Testis (tissue), 3 donors: ENCODE results near the gene POP4. TPM values are rescaled to one million over a fixed set of nuclear protein-coding genes. Genes with fewer than 3 reads are reported as not detected.

Experiments used
- DNase-seq: peaks from one replicate; pipeline ENCODE4 v3.0.0-alpha.2; 2019
- H3K27ac ChIP-seq, 2 donors: fragments of 200-600 bp; sonication (generic); one replicate each; pipeline ENCODE4 v1.5.1; 2019
- H3K27me3 ChIP-seq: fragments of 200-600 bp; sonication (generic); one replicate; pipeline ENCODE4 v1.5.1; 2019
- H3K36me3 ChIP-seq: fragments of 200-600 bp; sonication (generic); one replicate; pipeline ENCODE4 v1.5.1; 2017; ENCODE audit warnings: low read depth; ENCODE audit errors: missing control alignments
- H3K4me1 ChIP-seq: fragments of 200-600 bp; sonication (generic); one replicate; pipeline ENCODE4 v1.5.1; 2019
- H3K4me3 ChIP-seq, 2 donors: fragments of 200-600 bp; sonication (generic); one replicate each; pipeline ENCODE4 v1.5.1; 2017 to 2019
- H3K9me3 ChIP-seq: fragments of 200-600 bp; sonication (generic); one replicate; pipeline ENCODE4 v1.5.1; 2017
- CTCF ChIP-seq, 3 experiments: fragments of 450-650 bp in 2 of 3; fragments of 200-600 bp in 1 of 3; sonication (generic) in 1 of 3; IDR thresholded peaks; one replicate each; pipeline ENCODE4 v1.5.1; 2016 to 2019; ENCODE audit warnings: antibody characterized with exemption in 3 of 3, mild to moderate bottlenecking in 2 of 3, moderate library complexity in 1 of 3
- POLR2A ChIP-seq: fragments of 450-650 bp; IDR thresholded peaks from one replicate; pipeline ENCODE4 v1.6.1; 2017; ENCODE audit warnings: antibody characterized with exemption, mild to moderate bottlenecking, moderate library complexity
- WGBS, 2 donors: methylation state at CpG; one replicate each; pipeline ENCODE4 v1.1.5; 2018; 5-methylcytosine and 5-hydroxymethylcytosine counted together
- intact Hi-C: fragments of 100-400 bp; cut with DNase I; formaldehyde crosslinking; loops from one replicate; pipeline ENCODE4 v1.15.1; 2023; ENCODE audit warnings: low total_unique reads
- polyA plus RNA-seq: library from polyadenylated mRNA; stranded (reverse); fragments of 350-450 nt; fragmentation: Illumina TruSeq; extraction: RNeasy Lipid Tissue Mini Kit (QIAGEN cat#74804); gene quantifications from one replicate; pipeline ENCODE4 v1.2.3, GENCODE V29; 2014; ENCODE audit warnings: low read depth, low replicate concordance; ENCODE audit not compliant: insufficient read depth
- total RNA-seq, 2 donors: library from RNA; depleted of rRNA; stranded (reverse); fragments of >200 nt; gene quantifications; one replicate each; pipeline ENCODE4 v1.2.3, GENCODE V29; 2016

POP4 gene
- total and polyA plus RNA-seq, 3 donors from 2014 or later, result 79.8 to 127 (median 82.4) TPM

- H3K27me3 ChIP-seq, result no peaks in the 10 kb centered on the region
Measured at GRCh38 chr19:29593869-29594268, 12.2 kb upstream of the POP4 start.

GRCh38 chr19:29596080-29596727, 9.9 kb upstream of the POP4 start:
- DNase-seq, result no peak
- TF ChIP-seq POLR2A, result no peak
- no peak for TF ChIP-seq CTCF (IDR thresholded peaks at IDR 0.05)
- no peaks in the 10 kb centered on the region for H3K9me3 ChIP-seq
- no peak overlapping the region for H3K27ac ChIP-seq
- intact Hi-C loops, result no loop called here
- no peaks in the 10 kb centered on the region for H3K36me3 ChIP-seq
- no peaks in the 10 kb centered on the region for H3K4me1 ChIP-seq
- H3K4me3 ChIP-seq, result no peak overlapping the region
- no peaks in the 10 kb centered on the region for H3K27me3 ChIP-seq
- 41 to 50% methylated on average over 7 to 10 of the region's 10 CpGs for WGBS, 2 donors

More at GRCh38 chr19:29593869-29594268, 12.2 kb upstream of the POP4 start:
- Histone ChIP-seq H3K4me1 (no peaks in the 10 kb centered on the region), H3K9me3 (no peaks in the 10 kb centered on the region), H3K4me3 (no peak overlapping the region), H3K36me3 (no peaks in the 10 kb centered on the region), H3K27ac (no peak overlapping the region)
- no peak for DNase-seq
- intact Hi-C loops, result no loop called here
- TF ChIP-seq CTCF (IDR thresholded peaks at IDR 0.05) (no peak), POLR2A (no peak)
- WGBS, 2 donors, result 51 to 80% methylated on average over 2 to 6 of the region's 6 CpGs

GRCh38 chr19:29596885-29597525, 9.1 kb upstream of the POP4 start:
- H3K4me3 ChIP-seq, result no peak overlapping the region
- no peak for DNase-seq
- TF ChIP-seq POLR2A (no peak), CTCF (IDR thresholded peaks at IDR 0.05) (no peak)
- no peaks in the 10 kb centered on the region for H3K27me3 ChIP-seq
- 30 to 35% methylated on average over 9 of the region's 9 CpGs for WGBS, 2 donors
- H3K27ac ChIP-seq, result no peak overlapping the region
- H3K9me3 ChIP-seq, result no peaks in the 10 kb centered on the region
- intact Hi-C loops, result no loop called here
- H3K36me3 ChIP-seq, result no peaks in the 10 kb centered on the region
- H3K4me1 ChIP-seq, result no peaks in the 10 kb centered on the region

- H3K36me3 ChIP-seq, result no peaks in the 10 kb centered on the region
- no peak for DNase-seq
- H3K27me3 ChIP-seq, result no peaks in the 10 kb centered on the region
- H3K4me1 ChIP-seq, result no peaks in the 10 kb centered on the region
- intact Hi-C loops, result no loop called here
- TF ChIP-seq POLR2A, result no peak
- no peak for TF ChIP-seq CTCF (IDR thresholded peaks at IDR 0.05)
- H3K9me3 ChIP-seq, result no peaks in the 10 kb centered on the region
- H3K4me3 ChIP-seq, result no peak overlapping the region
- WGBS, 2 donors, result 73 to 81% methylated on average over 7 of the region's 7 CpGs
- H3K27ac ChIP-seq, result no peak overlapping the region
Measured at GRCh38 chr19:29598036-29598435, 8.0 kb upstream of the POP4 start.

GRCh38 chr19:29598496-29598895, 7.6 kb upstream of the POP4 start:
- intact Hi-C loops, result no loop called here
- Histone ChIP-seq H3K27ac (no peak overlapping the region), H3K9me3 (no peaks in the 10 kb centered on the region), H3K4me1 (no peaks in the 10 kb centered on the region), H3K4me3 (no peak overlapping the region), H3K36me3 (no peaks in the 10 kb centered on the region), H3K27me3 (no peaks in the 10 kb centered on the region)
- DNase-seq, result no peak
- TF ChIP-seq CTCF (IDR thresholded peaks at IDR 0.05) (no peak), POLR2A (no peak)
- WGBS, 2 donors, result 79 to 83% methylated on average over 3 of the region's 3 CpGs
